HG02759 (cell line): ENCODE results near the gene NCK2.
A peak's percentile ranks its signal among the peaks of the same experiment; 100 is the strongest.

ENCODE experiments used
- ATAC-seq: cut with Tn5 transposase; IDR thresholded peaks from one replicate; pipeline ENCODE4 v1.9.1; 2021; ENCODE audit warnings: mild to moderate bottlenecking, moderate library complexity; ENCODE audit not compliant: unreplicated experiment

The NCK2 gene

DNA sequence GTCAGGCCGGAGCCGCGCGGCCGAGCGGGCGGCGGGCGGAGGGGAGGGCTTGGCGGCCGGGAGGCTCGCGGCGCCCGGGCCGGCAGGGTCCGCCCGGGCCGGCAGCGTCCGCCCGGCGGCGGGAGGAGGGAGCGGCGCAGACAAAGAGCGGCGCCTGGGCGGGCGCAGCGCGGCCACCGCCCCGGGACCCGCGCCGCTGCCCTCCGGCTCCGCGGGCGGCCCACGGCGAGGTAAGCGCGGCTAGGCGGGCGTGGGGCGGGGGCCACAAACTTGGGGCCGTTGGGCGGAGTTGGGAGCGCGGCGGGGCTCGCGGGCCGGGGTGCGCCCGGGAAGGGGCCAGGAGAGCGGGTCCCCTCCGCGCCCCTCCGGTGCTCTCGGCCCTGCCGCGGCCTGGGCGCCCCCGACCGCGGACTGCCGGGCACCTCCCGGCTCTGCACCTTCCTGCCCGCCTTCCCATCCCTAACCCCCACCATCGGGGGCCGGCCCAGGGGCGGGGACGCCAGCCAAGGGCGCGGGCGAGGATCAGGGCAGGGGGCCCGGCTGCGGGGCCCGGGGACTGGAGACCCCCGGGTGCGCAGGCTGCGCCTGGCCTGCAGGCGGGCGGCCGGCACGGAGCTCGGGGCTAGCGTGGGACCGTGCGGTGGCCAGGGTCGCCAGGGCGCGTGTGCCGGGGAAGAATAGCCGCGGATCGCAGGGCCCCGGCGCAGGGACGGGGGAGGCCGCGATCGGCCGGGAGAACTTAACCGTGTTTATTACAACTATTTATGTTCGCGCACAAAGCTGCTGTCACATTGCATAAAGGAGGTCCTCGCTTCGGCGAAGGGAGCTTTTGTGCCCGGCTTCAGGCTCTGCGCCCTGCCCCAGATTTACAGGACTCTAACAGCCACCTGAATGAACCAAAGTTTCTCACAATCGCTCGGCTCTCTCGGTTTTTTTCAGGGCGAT is at the start of gene NCK2:
Gene NCK2, plus strand, starts transcription at position 4 of the 945 bp plus-strand sequence. CDS start 110,152 bp downstream, outside the sequence.
- ATAC-seq = peak; percentile 25

DNA sequence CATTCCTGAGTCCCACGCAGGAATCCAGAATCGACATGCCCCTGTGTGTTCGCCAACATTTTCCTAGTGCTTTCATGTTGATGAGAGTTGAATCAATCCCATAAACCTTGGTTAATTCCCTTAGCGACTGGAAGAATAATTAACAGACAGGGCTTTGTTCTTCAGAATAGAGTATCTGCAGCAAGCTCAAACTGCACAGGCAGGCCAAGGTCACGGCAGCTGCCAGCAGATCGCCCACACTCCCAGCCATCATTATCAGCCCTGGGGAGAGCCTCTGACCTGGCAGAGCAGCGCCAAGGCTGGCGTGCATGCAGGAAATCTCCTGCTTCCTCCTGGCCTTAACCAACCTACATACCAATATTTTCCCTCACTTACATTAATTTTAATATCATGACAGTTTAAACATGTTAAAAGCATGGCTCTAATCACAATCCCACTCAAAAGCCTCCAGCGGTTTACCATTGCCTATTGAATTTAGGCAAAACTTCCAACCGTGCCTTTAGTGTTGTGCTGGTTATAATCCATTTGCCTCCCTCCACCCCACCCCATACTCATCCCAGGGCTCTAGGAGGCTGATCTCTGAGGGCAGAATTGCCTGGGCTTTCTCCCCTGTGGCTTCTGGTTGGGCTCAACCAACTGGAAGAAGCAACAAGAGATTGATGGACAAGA is 46.8 kb upstream of the NCK2 start:
- ATAC-seq = no peak

DNA sequence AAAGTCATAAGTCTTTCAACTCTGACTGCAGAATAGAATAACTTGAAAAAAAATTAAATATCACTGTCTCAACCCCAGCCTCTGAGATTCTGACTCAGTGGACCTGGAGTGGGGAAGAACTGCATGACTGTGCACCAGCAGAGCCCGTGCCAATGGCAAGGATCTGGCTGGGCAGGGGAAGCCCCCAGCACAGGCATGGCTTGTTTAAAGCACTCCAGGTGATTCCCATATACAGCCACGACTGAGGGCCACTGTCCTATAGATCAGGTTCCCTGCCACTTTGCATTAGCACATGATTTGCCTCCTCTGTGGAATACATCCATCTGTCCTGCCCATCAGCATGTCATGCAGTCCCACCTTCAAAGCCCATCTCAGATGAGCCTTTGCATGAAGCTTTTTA is 45.9 kb upstream of the NCK2 start:
- ATAC-seq = no peak

- no peak for ATAC-seq
Observed at GRCh38 chr2:105701042-105701441, 43.7 kb upstream of the NCK2 start.

DNA sequence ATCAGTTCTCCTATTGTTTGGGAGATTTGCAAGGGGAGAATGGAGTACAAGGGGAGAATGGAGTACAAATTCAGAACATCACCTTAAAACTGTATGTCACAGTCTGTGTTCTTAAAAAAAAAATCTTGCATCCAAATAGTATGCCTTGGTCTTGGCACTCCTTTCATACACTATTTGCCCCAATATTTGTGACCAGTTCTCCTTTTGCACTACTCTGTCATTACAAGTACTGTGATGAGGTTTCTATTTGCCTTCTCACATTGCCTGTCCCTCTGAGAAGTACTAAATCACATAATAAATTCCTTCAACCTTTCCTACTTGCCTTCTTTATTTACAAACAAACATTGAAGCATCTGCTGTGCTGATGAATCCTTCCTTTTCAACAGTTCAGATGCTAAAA is 36.0 kb upstream of the NCK2 start:
- ATAC-seq = no peak

GRCh38 chr2:105711394-105711793 is 33.3 kb upstream of the NCK2 start:
- ATAC-seq = no peak

GRCh38 chr2:105712166-105712915 is 32.4 kb upstream of the NCK2 start:
- ATAC-seq = no peak

DNA sequence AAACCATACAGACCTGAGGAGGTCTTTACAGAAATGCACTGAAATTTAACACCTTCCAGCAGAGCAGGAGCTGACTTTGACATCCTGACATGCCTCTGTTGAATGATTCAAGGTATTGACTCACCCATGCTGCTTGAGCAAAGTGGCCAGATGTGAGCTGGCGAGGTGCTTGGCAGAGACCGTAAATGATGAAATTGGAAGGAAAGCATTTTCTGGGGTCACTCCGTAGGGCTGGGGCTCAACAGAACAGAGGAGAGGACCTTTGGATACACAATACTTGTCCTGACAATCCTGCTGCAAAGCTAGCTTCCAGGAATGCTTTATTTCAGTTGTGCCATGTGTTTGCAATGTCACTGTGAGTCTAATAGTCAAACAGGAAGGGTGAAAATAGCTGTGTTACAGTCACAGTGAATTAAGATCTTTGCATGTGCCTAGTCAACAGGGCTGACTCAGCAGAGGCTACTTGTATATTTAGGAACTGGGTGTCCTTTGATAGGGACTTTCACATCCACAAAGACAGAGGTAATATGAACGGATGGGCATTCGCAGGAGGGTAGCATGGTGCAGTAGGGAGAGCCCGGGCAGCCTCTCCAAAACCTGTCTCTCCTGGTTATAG is 31.6 kb upstream of the NCK2 start:
- no peak for ATAC-seq

DNA sequence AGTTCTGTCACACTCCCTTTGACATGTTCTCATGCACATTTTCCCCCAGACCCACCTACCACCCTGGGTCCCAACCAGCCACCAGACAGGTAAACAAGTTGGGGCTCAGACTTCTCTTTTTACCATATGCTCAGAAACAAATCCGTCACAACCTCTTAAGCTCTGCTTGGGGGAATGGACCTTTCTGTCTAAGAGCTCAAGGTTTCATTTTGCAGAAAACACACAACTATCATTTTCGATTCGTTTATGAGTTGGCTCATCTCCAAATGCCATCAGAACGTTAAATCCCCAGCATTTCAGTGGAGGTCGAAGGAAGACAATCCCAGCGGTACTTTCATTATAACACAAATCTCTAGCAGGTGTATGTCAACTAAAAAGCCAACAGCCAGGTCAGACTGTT is 30.6 kb upstream of the NCK2 start:
- no peak for ATAC-seq

- ATAC-seq = no peak
Observed at GRCh38 chr2:105718846-105719481, 25.7 kb upstream of the NCK2 start.

DNA sequence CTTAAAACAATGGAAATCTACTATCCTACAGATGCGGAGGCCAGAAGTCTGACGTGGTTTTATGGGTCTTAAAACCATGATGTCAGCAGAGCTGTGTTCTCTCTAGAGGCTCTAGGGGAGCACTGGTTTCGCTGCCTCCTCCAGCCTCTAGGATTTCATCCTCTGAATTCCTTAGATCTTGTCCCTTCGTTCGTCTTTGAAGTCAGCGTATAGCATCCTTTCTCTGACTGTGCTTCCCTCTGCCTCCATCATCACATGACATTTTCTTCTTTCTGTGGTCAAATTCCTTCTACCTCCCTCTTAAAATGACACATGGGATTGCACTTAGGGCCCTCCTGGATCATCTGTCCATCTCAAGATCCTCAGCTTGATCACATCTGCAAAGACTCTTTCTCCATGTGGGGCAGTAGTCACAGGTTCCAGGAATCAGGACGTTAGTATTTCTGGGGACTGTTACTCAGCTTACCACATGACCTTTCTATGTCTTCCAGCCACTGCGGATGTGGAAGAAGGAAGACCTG is 22.7 kb upstream of the NCK2 start:
- no peak for ATAC-seq

DNA sequence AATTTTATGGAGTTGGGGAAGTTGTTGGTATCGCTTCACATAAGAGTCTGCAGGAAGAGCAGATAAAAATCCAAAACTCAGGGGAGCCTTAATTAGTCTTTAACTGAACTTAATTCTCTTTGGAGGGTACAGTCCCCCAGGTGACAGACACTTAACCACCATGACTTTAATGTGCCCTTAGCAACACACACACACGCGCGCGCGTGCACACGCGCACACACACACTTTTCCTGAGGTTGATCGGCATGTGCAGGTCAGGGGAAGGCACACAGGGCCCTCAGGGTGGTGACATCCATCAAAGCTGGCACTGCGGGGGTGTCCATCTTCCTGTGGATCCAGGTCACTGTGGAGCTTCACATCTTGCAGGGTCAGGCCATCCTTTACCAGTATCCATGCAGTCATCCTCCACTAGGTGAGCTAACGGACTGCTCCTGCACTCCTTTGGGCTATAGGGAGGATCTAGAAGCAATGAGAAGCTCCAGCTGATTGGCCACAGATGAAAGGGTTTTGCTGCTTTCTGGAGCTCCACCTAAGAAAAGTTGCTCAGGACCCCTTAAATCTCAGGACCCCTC is 21.9 kb upstream of the NCK2 start:
- ATAC-seq = no peak

DNA sequence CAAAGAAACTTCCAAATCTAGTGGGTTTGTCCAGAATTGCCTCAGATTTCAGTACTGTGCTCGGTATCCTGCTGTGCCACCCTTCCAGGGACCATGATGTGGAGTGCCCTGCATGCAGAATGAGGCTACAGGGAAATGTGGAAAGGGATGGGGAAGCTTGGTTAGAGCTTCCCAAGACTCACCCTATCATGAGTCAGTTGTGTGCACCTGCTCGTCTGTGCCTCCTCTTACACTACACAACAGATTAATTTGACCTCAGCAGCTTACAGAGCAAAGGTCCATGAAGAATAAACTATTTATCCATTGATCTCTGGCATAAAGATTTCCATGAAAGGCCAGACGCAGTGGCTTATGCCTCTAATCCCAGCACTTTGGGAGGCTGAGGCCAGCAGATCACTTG is 21.3 kb upstream of the NCK2 start:
- ATAC-seq = no peak

DNA sequence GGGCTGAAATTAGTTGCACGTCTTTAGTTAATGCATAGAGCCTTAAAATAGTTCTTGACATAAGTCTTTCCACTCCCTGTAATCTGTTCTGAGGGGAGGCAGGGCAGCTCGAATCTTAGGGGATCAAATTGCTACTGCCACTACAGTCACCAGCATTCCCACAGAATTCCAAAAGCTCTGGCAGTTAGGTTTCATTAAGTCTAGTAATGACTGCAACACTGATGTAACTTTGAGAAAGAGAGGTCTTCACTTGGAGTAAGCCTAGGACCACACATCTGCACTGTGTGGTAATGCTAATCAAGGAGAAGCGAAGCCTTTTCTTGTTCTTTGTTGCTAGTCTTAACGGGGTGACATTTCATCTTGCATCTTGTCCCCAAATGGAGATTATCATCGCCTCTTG is 19.3 kb upstream of the NCK2 start:
- ATAC-seq = no peak

DNA sequence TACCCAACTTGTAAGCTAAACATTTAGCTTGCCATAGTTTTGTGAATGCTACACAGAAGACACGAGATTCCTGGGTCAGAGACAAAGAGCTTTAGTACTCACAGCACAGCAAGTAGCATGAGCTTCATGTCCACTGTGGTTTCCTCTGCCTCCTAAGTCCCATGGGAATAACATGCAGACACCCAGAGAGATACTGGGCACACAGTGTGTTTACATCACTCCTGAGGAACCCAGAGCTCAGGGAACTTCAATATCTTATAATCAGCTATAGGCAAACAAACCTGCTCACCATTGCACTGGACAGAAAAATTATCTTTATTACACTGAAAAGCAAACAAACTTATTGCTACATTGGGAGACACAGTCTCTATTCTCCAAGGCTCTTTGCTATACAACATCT is 14.5 kb upstream of the NCK2 start:
- ATAC-seq = no peak

GRCh38 chr2:105731511-105731910 is 13.2 kb upstream of the NCK2 start:
- no peak for ATAC-seq

GRCh38 chr2:105732101-105732500 is 12.6 kb upstream of the NCK2 start:
- no peak for ATAC-seq

GRCh38 chr2:105732955-105733607 is 11.6 kb upstream of the NCK2 start:
- no peak for ATAC-seq

GRCh38 chr2:105733875-105734274 is 10.8 kb upstream of the NCK2 start:
- no peak for ATAC-seq
